Mononuclear cell (primary cell): ENCODE results near the gene SMIM14. TPM values are rescaled to one million over a fixed set of nuclear protein-coding genes. Genes with fewer than 3 reads are reported as not detected.

Experiments used
- total RNA-seq: library from RNA; depleted of rRNA; stranded (reverse); fragments of >200 nt; gene quantifications from one replicate; pipeline ENCODE4 v1.2.3, GENCODE V29; 2012

Gene SMIM14
- total RNA-seq, 1 donor = 6.4 TPM

Other genes starting within 250 kb of the SMIM14 start
- gene KLB, start 231.9 kb downstream of the SMIM14 start, total RNA-seq = under 0.01 TPM
- 4,269 TPM for gene RPL9, start 179.9 kb downstream of the SMIM14 start, total RNA-seq
- 8.5 TPM for gene LIAS, start 179.8 kb downstream of the SMIM14 start, total RNA-seq
- gene UGDH, start 111.4 kb downstream of the SMIM14 start, total RNA-seq = 2.2 TPM
- gene UBE2K, start 59.3 kb upstream of the SMIM14 start, total RNA-seq = 17.1 TPM